ENCODE data around the gene ZNF701. TPM values are rescaled to one million over a fixed set of nuclear protein-coding genes. Genes with fewer than 3 reads are reported as not detected.
"Not testable (repeated sequence)": the region's sequence is repeated elsewhere in the genome, so short reads cannot be mapped to it uniquely, and the experiment has no call there.

ZNF701 gene
- total RNA-seq, 1 experiment from 2014 or later = not detected

DNA sequence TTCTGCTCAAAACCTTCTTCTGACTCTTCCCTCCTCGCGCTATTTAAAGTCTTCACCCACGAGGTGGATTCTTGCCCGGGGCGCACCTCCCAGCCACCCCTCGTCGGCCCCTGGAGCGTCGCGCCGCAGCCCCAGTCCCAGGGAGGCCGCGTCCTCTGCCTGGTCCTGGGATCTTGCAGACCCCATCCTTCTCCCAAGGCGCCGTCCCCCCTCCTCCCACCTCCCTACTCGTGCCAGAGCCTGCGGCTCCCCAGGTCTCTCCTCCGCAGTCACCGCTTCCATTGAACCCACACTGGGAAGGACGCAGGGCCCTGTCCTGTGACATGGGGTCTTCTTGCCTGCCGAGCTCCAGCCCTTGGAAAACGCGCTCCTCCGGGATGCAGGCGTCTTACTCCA lies 42.1 kb upstream of the ZNF701 start:
- peaks cover 11% of the 10 kb centered on the region for H3K9me3 Mint-ChIP-seq (ENCODE audit: low read depth, unreplicated experiment)
- intact Hi-C loops (cut with micrococcal nuclease; ENCODE audit: unreplicated experiment) = no loop called here
- H3K27ac Mint-ChIP-seq (ENCODE audit: unreplicated experiment) = no peak overlapping the region
- no peak for DNase-seq
- BruUV-seq (replicated peaks) = no TSS peak
- H3K4me1 Mint-ChIP-seq (ENCODE audit: low read depth, unreplicated experiment) = no peaks in the 10 kb centered on the region
- H3K4me3 Mint-ChIP-seq (ENCODE audit: low read depth, unreplicated experiment) = no peak overlapping the region
- CTCF ChIA-PET = no interaction called here
- H3K27me3 Mint-ChIP-seq (ENCODE audit: unreplicated experiment) = no peaks in the 10 kb centered on the region
- TF ChIP-seq, protein P1, sequence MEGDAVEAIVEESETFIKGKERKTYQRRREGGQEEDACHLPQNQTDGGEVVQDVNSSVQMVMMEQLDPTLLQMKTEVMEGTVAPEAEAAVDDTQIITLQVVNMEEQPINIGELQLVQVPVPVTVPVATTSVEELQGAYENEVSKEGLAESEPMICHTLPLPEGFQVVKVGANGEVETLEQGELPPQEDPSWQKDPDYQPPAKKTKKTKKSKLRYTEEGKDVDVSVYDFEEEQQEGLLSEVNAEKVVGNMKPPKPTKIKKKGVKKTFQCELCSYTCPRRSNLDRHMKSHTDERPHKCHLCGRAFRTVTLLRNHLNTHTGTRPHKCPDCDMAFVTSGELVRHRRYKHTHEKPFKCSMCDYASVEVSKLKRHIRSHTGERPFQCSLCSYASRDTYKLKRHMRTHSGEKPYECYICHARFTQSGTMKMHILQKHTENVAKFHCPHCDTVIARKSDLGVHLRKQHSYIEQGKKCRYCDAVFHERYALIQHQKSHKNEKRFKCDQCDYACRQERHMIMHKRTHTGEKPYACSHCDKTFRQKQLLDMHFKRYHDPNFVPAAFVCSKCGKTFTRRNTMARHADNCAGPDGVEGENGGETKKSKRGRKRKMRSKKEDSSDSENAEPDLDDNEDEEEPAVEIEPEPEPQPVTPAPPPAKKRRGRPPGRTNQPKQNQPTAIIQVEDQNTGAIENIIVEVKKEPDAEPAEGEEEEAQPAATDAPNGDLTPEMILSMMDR (IDR thresholded peaks at IDR 0.05; ENCODE audit: unreplicated experiment) = no peak
- H3K36me3 Mint-ChIP-seq (ENCODE audit: insufficient read depth, unreplicated experiment) = peaks cover 7% of the 10 kb centered on the region

DNA sequence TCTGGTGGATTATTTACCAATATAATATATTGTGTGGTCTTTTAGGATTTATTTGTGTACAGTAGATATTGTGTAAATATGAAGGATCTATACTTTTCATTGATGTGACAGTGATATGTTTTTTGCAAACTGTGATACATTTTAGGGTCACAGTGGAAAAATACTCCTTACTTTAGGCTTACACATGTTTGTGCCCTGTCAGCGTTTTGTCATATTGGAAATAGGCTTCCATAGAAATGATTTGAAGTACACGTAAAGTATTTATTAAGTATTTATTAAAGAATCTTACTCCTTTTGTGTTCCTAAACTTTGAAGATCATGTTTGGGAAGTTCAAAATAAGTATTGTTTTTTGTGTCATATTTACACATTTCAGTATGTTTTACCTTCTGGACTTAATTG lies 37.6 kb upstream of the ZNF701 start:
- TF ChIP-seq, protein P1 (IDR thresholded peaks at IDR 0.05; ENCODE audit: unreplicated experiment) = no peak
- Mint-ChIP-seq H3K4me1 (ENCODE audit: low read depth, unreplicated experiment) (no peaks in the 10 kb centered on the region), H3K27ac (ENCODE audit: unreplicated experiment) (no peak overlapping the region), H3K27me3 (ENCODE audit: unreplicated experiment) (no peaks in the 10 kb centered on the region), H3K36me3 (ENCODE audit: insufficient read depth, unreplicated experiment) (peaks cover 3% of the 10 kb centered on the region), H3K4me3 (ENCODE audit: low read depth, unreplicated experiment) (no peak overlapping the region), H3K9me3 (ENCODE audit: low read depth, unreplicated experiment) (peaks cover 24% of the 10 kb centered on the region)
- intact Hi-C loops (cut with micrococcal nuclease; ENCODE audit: unreplicated experiment) = no loop called here
- DNase-seq = no peak
- no TSS peak for BruUV-seq (replicated peaks)
- CTCF ChIA-PET = no interaction called here

DNA sequence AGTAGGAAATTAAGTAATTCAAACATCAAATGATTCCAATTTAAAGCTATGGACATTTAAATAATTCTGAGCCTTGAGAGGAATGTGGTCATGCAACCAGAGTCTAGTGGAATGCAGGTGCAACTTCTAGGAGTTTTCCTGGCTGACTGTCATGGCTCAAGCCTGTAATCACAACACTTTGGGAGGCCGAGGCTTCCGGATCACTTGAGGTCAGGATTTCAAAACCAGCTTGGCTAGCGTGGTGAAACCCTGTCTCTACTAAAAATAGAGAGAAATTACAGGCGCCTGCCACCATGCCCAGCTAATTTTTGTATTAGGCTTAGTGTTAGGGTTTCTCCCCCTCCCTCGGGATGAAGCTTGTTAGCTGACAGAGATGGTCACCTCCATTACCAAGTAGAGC lies 36.2 kb upstream of the ZNF701 start:
- Mint-ChIP-seq H3K27ac (ENCODE audit: unreplicated experiment) (no peak overlapping the region), H3K4me1 (ENCODE audit: low read depth, unreplicated experiment) (no peaks in the 10 kb centered on the region), H3K36me3 (ENCODE audit: insufficient read depth, unreplicated experiment) (no peaks in the 10 kb centered on the region), H3K27me3 (ENCODE audit: unreplicated experiment) (no peaks in the 10 kb centered on the region), H3K4me3 (ENCODE audit: low read depth, unreplicated experiment) (no peak overlapping the region), H3K9me3 (ENCODE audit: low read depth, unreplicated experiment) (peaks cover 17% of the 10 kb centered on the region)
- intact Hi-C loops (cut with micrococcal nuclease; ENCODE audit: unreplicated experiment) = no loop called here
- CTCF ChIA-PET = no interaction called here
- TF ChIP-seq, protein P1 (IDR thresholded peaks at IDR 0.05; ENCODE audit: unreplicated experiment) = no peak
- DNase-seq = no peak
- no TSS peak for BruUV-seq (replicated peaks)

DNA sequence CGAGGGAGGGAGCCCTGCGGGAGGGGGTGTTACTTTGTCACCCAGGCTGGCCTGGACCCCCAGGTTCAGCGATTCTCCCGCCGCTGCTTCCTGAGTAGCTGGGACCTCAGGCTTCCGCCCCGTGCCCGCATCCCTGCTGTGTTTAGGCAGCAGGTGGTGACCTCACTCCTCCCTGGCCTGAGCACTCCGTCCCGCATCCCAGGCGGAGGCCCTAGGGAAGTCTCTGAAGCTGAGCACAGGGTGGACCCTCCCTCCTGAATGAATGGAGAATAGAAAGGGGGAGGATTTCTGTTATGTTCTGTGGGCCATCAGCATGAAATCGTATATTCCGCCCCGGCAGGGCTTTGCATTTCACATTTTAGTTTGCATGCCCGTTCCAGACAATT lies 34.7 kb upstream of the ZNF701 start:
- H3K27me3 Mint-ChIP-seq (ENCODE audit: unreplicated experiment); CTCF ChIA-PET; H3K4me3 Mint-ChIP-seq (ENCODE audit: low read depth, unreplicated experiment); H3K36me3 Mint-ChIP-seq (ENCODE audit: insufficient read depth, unreplicated experiment); intact Hi-C loops (cut with micrococcal nuclease; ENCODE audit: unreplicated experiment); H3K4me1 Mint-ChIP-seq (ENCODE audit: low read depth, unreplicated experiment); BruUV-seq (replicated peaks); H3K27ac Mint-ChIP-seq (ENCODE audit: unreplicated experiment); DNase-seq: not testable (repeated sequence)
- peaks cover 17% of the 10 kb centered on the region for H3K9me3 Mint-ChIP-seq (ENCODE audit: low read depth, unreplicated experiment)

DNA sequence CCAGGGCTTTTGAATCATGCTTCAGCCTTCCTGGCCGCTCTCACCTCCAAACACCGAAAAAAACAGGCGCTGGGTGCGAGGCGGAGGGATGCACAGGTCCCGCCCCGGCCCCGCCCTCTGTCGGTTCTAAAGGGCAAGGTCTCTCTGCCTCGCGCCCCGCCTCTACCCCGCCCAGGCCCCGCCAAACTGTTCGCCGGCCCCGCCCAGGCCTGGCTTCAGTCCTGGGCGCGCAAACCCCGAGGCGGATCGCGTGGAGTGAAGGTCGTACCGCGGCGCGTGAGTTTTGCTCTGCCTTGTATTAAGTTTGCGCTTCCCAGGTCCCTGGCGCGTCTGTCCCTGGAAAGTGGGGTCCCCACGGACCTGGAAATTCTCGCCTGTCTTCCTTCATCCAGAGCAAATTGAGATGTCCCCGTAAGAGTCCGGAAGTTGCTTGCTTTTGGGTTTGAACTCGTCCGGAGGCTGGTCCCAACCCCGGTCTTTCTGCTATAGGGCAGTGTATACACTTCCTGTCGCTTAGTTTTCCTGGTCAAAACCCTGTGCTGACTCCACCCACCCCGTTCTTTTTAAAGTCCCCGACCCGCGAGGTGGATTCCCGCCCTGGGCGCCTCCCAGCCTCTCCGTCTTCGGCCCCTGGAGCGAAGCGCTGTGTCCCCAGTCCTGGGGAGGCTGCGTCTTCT lies 34.2 kb upstream of the ZNF701 start:
- Mint-ChIP-seq H3K4me3 (ENCODE audit: low read depth, unreplicated experiment) (no peak overlapping the region), H3K4me1 (ENCODE audit: low read depth, unreplicated experiment) (no peaks in the 10 kb centered on the region), H3K36me3 (ENCODE audit: insufficient read depth, unreplicated experiment) (no peaks in the 10 kb centered on the region), H3K27me3 (ENCODE audit: unreplicated experiment) (no peaks in the 10 kb centered on the region), H3K27ac (ENCODE audit: unreplicated experiment) (no peak overlapping the region), H3K9me3 (ENCODE audit: low read depth, unreplicated experiment) (peaks cover 17% of the 10 kb centered on the region)
- intact Hi-C loops (cut with micrococcal nuclease; ENCODE audit: unreplicated experiment) = no loop called here
- TF ChIP-seq, protein P1 (IDR thresholded peaks at IDR 0.05; ENCODE audit: unreplicated experiment) = no peak
- no peak for DNase-seq
- CTCF ChIA-PET = no interaction called here
- no TSS peak for BruUV-seq (replicated peaks)

All from Calu3 (cell line).